Trophoblast cell (in vitro differentiated cells and primary cell): ENCODE data around the gene DOK4.
A peak's percentile ranks its signal among the peaks of the same experiment; 100 is the strongest.

ENCODE experiments used
- DNase-seq, 2 donors: peaks; one replicate each; pipeline ENCODE4 v3.0.0-alpha.2; 2016
- H2AFZ ChIP-seq: 2 replicates; pipeline ENCODE4 v1.6.1; 2013; ENCODE audit warnings: low read length, moderate library complexity, mild to moderate bottlenecking; ENCODE audit not compliant: insufficient read depth, poor library complexity
- H2AK5ac ChIP-seq: 2 replicates; pipeline ENCODE4 v1.6.1; 2013; ENCODE audit warnings: mild to moderate bottlenecking, low read length
- H2BK120ac ChIP-seq: 2 replicates; pipeline ENCODE4 v1.6.1; 2013; ENCODE audit warnings: low read length, mild to moderate bottlenecking, moderate library complexity; ENCODE audit not compliant: insufficient read depth, poor library complexity
- H2BK12ac ChIP-seq: 2 replicates; pipeline ENCODE4 v1.6.1; 2013; ENCODE audit warnings: mild to moderate bottlenecking, low read length, moderate library complexity
- H2BK5ac ChIP-seq: 2 replicates; pipeline ENCODE4 v1.6.1; 2013; ENCODE audit warnings: low read length, low read depth, moderate library complexity, mild to moderate bottlenecking; ENCODE audit not compliant: poor library complexity
- H3K14ac ChIP-seq: 2 replicates; pipeline ENCODE4 v1.6.1; 2013; ENCODE audit warnings: mild to moderate bottlenecking, low read length
- H3K18ac ChIP-seq: 2 replicates; pipeline ENCODE4 v1.6.1; 2013; ENCODE audit warnings: mild to moderate bottlenecking, low read length
- H3K23ac ChIP-seq: 2 replicates; pipeline ENCODE4 v1.6.1; 2013; ENCODE audit warnings: low read length
- H3K27ac ChIP-seq: 2 replicates; pipeline ENCODE4 v1.5.1; 2013; ENCODE audit warnings: low read depth, mild to moderate bottlenecking, inconsistent platforms, low read length, moderate library complexity
- H3K27me3 ChIP-seq: 2 replicates; pipeline ENCODE4 v1.6.1; 2013; ENCODE audit warnings: inconsistent platforms, mild to moderate bottlenecking, low read length, moderate library complexity; ENCODE audit not compliant: insufficient read depth
- H3K36me3 ChIP-seq, 2 experiments: 1 replicate in 1 of 2; 2 replicates in 1 of 2; pipeline ENCODE4 v1.6.1; 2013; ENCODE audit warnings: low read length in 2 of 2, mild to moderate bottlenecking in 2 of 2, moderate library complexity in 1 of 2; ENCODE audit not compliant: insufficient read depth in 2 of 2, control insufficient read depth in 1 of 2
- H3K4ac ChIP-seq: 2 replicates; pipeline ENCODE4 v1.6.1; 2013; ENCODE audit warnings: low read depth, mild to moderate bottlenecking, low read length, moderate library complexity
- H3K4me1 ChIP-seq, 2 experiments: 1 replicate in 1 of 2; 2 replicates in 1 of 2; pipeline ENCODE4 v1.6.1; 2013; ENCODE audit warnings: low read length in 2 of 2, mild to moderate bottlenecking in 2 of 2, moderate library complexity in 1 of 2; ENCODE audit not compliant: insufficient read depth in 2 of 2, control insufficient read depth in 1 of 2
- H3K4me2 ChIP-seq: 2 replicates; pipeline ENCODE4 v1.6.1; 2013; ENCODE audit warnings: inconsistent platforms, mild to moderate bottlenecking, low read length, moderate library complexity
- H3K4me3 ChIP-seq: 2 replicates; pipeline ENCODE4 v1.5.1; 2013; ENCODE audit warnings: mild to moderate bottlenecking, low read depth, low read length, inconsistent platforms
- H3K79me1 ChIP-seq: one replicate; pipeline ENCODE4 v1.6.1; 2013; ENCODE audit warnings: low read length
- H3K79me2 ChIP-seq: 2 replicates; pipeline ENCODE4 v1.6.1; 2013; ENCODE audit warnings: low read length, mild to moderate bottlenecking; ENCODE audit not compliant: control insufficient read depth, insufficient read depth, poor library complexity
- H3K9ac ChIP-seq: 2 replicates; pipeline ENCODE4 v1.6.1; 2013; ENCODE audit warnings: mild to moderate bottlenecking, low read length
- H3K9me3 ChIP-seq: 2 replicates; pipeline ENCODE4 v1.6.1; 2013; ENCODE audit warnings: low read depth, mild to moderate bottlenecking, control low read depth, inconsistent platforms, low read length; ENCODE audit not compliant: insufficient read depth
- H4K12ac ChIP-seq: 2 replicates; pipeline ENCODE4 v1.6.1; 2013; ENCODE audit warnings: low read depth, mild to moderate bottlenecking, low read length, moderate library complexity
- H4K8ac ChIP-seq: 2 replicates; pipeline ENCODE4 v1.6.1; 2013; ENCODE audit warnings: low read depth, mild to moderate bottlenecking, low read length, moderate library complexity
- H4K91ac ChIP-seq: one replicate; pipeline ENCODE4 v1.6.1; 2013; ENCODE audit warnings: low read depth, mild to moderate bottlenecking, low read length, moderate library complexity
- WGBS: extraction: QIAGEN DNeasy Blood & Tissue Kit; methylation state at CpG from one replicate; pipeline ENCODE4 v1.1.7; 2013; ENCODE audit warnings: missing lambda C conversion rate; ENCODE audit not compliant: insufficient read length, insufficient coverage; ENCODE audit errors: extremely low coverage; 5-methylcytosine and 5-hydroxymethylcytosine counted together

DOK4 gene

DNA sequence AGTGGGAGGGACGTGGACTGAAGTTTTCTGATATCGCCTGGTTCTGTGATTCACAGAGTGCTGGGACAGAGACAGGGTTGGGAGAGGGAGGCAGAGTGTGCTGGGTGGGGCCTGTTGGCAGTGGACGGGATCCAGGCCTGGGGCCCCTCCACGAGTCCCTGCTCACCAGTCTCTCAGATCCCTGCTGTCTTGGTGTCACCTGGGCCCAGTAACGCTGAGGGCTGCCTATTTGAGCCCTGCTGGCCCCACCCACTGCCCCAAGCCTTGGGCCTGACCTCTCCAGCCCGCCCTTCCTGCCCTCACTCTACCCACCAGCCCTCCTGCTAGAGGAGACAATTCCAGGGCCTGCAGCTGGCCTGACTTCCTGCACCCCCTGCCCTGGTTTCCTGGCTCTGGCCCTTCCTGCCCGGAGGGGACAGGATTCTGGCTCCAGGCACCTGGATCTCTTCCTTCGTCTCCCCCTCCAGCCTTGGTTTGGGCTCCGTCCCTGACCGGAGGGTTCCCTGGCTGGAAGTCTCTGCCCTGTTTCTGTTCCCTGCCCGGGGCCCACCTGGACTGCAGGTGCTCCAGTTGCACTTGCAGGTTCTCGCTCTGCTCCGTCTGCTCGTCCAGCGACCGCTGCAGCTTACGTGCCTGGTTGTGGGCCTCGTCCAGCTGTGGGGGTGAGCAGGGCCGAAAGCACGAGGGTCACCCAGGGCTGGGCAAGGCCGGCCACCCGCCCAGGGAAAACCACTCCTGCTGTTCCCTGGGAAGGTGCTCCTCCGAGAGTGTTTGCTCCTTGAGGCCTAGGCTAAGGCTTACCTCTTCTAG lies 28.7 kb upstream of the DOK4 start:
- H2AK5ac ChIP-seq, result peak overlapping the region; percentile 98
- H3K14ac ChIP-seq, result peak overlapping the region; percentile 93
- no peak overlapping the region for H3K23ac ChIP-seq
- no peaks in the 10 kb centered on the region for H3K27me3 ChIP-seq
- peak overlapping the region; percentile 98 for H3K27ac ChIP-seq
- H3K9ac ChIP-seq, result peak overlapping the region; percentile 18
- peak overlapping the region; percentile 88 for H3K4ac ChIP-seq
- WGBS, result no CpG with 5 or more reads among the region's 23 CpGs
- H3K9me3 ChIP-seq, result no peaks in the 10 kb centered on the region
- H3K4me3 ChIP-seq, result no peak overlapping the region
- H4K8ac ChIP-seq, result peak overlapping the region; percentile 89
- H2BK120ac ChIP-seq, result peak overlapping the region; percentile 98
- peak overlapping the region; percentile 51 for H2AFZ ChIP-seq
- peak overlapping the region; percentile 100 for H4K91ac ChIP-seq
- H4K12ac ChIP-seq, result peak overlapping the region; percentile 12
- peak overlapping the region; percentile 3 for H3K4me2 ChIP-seq
- H2BK12ac ChIP-seq, result peak overlapping the region; percentile 98
- H3K36me3 ChIP-seq, result peaks cover 4 to 16% of the 10 kb centered on the region in 2 experiments
- H3K4me1 ChIP-seq, result peaks cover 54 to 57% of the 10 kb centered on the region in 2 experiments
- H3K79me1 ChIP-seq, result peaks cover 79% of the 10 kb centered on the region
- DNase-seq, result peak in 1 of 2 donors; percentile 21
- peak overlapping the region; percentile 98 for H2BK5ac ChIP-seq
- H3K18ac ChIP-seq, result peak overlapping the region; percentile 87
- peaks cover 31% of the 10 kb centered on the region for H3K79me2 ChIP-seq

GRCh38 chr16:57514371-57514770 lies 28.1 kb upstream of the DOK4 start:
- peak overlapping the region; percentile 89 for H4K8ac ChIP-seq
- WGBS, result no CpG with 5 or more reads among the region's 4 CpGs
- no peak for DNase-seq
- H3K4ac ChIP-seq, result peak overlapping the region; percentile 85
- H2AK5ac ChIP-seq, result peak overlapping the region; percentile 91
- H2BK12ac ChIP-seq, result peak overlapping the region; percentile 98
- H3K27ac ChIP-seq, result peak overlapping the region; percentile 98
- peaks cover 83% of the 10 kb centered on the region for H3K79me1 ChIP-seq
- H2BK5ac ChIP-seq, result peak overlapping the region; percentile 98
- H3K4me2 ChIP-seq, result peak overlapping the region; percentile 3
- no peaks in the 10 kb centered on the region for H3K27me3 ChIP-seq
- H3K79me2 ChIP-seq, result peaks cover 33% of the 10 kb centered on the region
- peak overlapping the region; percentile 100 for H4K91ac ChIP-seq
- H3K14ac ChIP-seq, result peak overlapping the region; percentile 93
- peaks cover 4 to 16% of the 10 kb centered on the region in 2 experiments for H3K36me3 ChIP-seq
- no peaks in the 10 kb centered on the region for H3K9me3 ChIP-seq
- peak overlapping the region; percentile 98 for H2BK120ac ChIP-seq
- H3K4me3 ChIP-seq, result no peak overlapping the region
- no peak overlapping the region for H3K23ac ChIP-seq
- peak overlapping the region; percentile 79 for H3K18ac ChIP-seq
- no peak overlapping the region for H2AFZ ChIP-seq
- H3K9ac ChIP-seq, result no peak overlapping the region
- H3K4me1 ChIP-seq, result peaks cover 58 to 61% of the 10 kb centered on the region in 2 experiments
- no peak overlapping the region for H4K12ac ChIP-seq

GRCh38 chr16:57513371-57514102 lies 27.2 kb upstream of the DOK4 start:
- H3K4me2 ChIP-seq, result no peak overlapping the region
- peak overlapping the region; percentile 89 for H4K8ac ChIP-seq
- H3K27ac ChIP-seq, result peak overlapping the region; percentile 98
- peaks cover 62% of the 10 kb centered on the region in 2 experiments for H3K4me1 ChIP-seq
- peak overlapping the region; percentile 98 for H2BK120ac ChIP-seq
- H3K4me3 ChIP-seq, result no peak overlapping the region
- no peaks in the 10 kb centered on the region for H3K27me3 ChIP-seq
- peak overlapping the region; percentile 50 for H4K12ac ChIP-seq
- H3K4ac ChIP-seq, result peak overlapping the region; percentile 85
- H3K36me3 ChIP-seq, result peaks cover 2 to 12% of the 10 kb centered on the region in 2 experiments
- peak overlapping the region; percentile 79 for H3K18ac ChIP-seq
- H3K23ac ChIP-seq, result no peak overlapping the region
- H3K9ac ChIP-seq, result no peak overlapping the region
- no peaks in the 10 kb centered on the region for H3K9me3 ChIP-seq
- WGBS, result no CpG with 5 or more reads among the region's 14 CpGs
- H2AK5ac ChIP-seq, result peak overlapping the region; percentile 91
- H3K79me2 ChIP-seq, result peaks cover 36% of the 10 kb centered on the region
- H3K14ac ChIP-seq, result peak overlapping the region; percentile 93
- peak overlapping the region; percentile 100 for H4K91ac ChIP-seq
- peak overlapping the region; percentile 98 for H2BK5ac ChIP-seq
- DNase-seq, result peak; percentile 19 to 68
- peaks cover 83% of the 10 kb centered on the region for H3K79me1 ChIP-seq
- peak overlapping the region; percentile 49 for H2AFZ ChIP-seq
- peak overlapping the region; percentile 98 for H2BK12ac ChIP-seq

- peak overlapping the region; percentile 87 for H3K4ac ChIP-seq
- peak overlapping the region; percentile 97 for H3K18ac ChIP-seq
- no CpG with 5 or more reads among the region's 23 CpGs for WGBS
- peaks cover 0 to 5% of the 10 kb centered on the region in 2 experiments for H3K36me3 ChIP-seq
- peak overlapping the region; percentile 98 for H2AK5ac ChIP-seq
- H2AFZ ChIP-seq, result peak overlapping the region; percentile 53
- no peaks in the 10 kb centered on the region for H3K27me3 ChIP-seq
- H3K14ac ChIP-seq, result peak overlapping the region; percentile 96
- no peak for DNase-seq
- peak overlapping the region; percentile 98 for H3K27ac ChIP-seq
- H4K12ac ChIP-seq, result peak overlapping the region; percentile 49
- H3K9me3 ChIP-seq, result no peaks in the 10 kb centered on the region
- no peak overlapping the region for H3K23ac ChIP-seq
- H3K4me3 ChIP-seq, result no peak overlapping the region
- peak overlapping the region; percentile 100 for H2BK120ac ChIP-seq
- peaks cover 67 to 70% of the 10 kb centered on the region in 2 experiments for H3K4me1 ChIP-seq
- H3K79me1 ChIP-seq, result peaks cover 82% of the 10 kb centered on the region
- no peak overlapping the region for H3K4me2 ChIP-seq
- peak overlapping the region; percentile 100 for H4K91ac ChIP-seq
- H2BK12ac ChIP-seq, result peak overlapping the region; percentile 95
- H3K79me2 ChIP-seq, result peaks cover 37% of the 10 kb centered on the region
- H2BK5ac ChIP-seq, result peak overlapping the region; percentile 94
- H3K9ac ChIP-seq, result no peak overlapping the region
- peak overlapping the region; percentile 86 for H4K8ac ChIP-seq
These were observed 26.2 kb upstream of the DOK4 start for GRCh38 chr16:57512296-57513001.
